Measurements from ENCODE around the gene SLC6A2. TPM values are rescaled to one million over a fixed set of nuclear protein-coding genes. Genes with fewer than 3 reads are reported as not detected.
"Not testable (repeated sequence)": the region's sequence is repeated elsewhere in the genome, so short reads cannot be mapped to it uniquely, and the experiment has no call there.

Gene SLC6A2
- not detected for total RNA-seq

GRCh38 chr16:55655897-55656681 lies at the start of gene SLC6A2:
SLC6A2 (plus strand) TSS chr16:55655988; CDS start chr16:55656695, 707 bp downstream.
- TF ChIP-seq POLR2A (IDR thresholded peaks at IDR 0.05) (no peak), CTCF (IDR thresholded peaks at IDR 0.05) (no peak)
- intact Hi-C loops (cut with DNase I) = no loop called here
- 0 to 2% methylated on average over 23 to 37 of the region's 71 CpGs for WGBS, 2 donors
- Histone ChIP-seq H3K4me1 (peaks cover 3 to 12% of the 10 kb centered on the region in 2 donors), H3K36me3 (no peaks in the 10 kb centered on the region), H3K27ac (no peak within 1 kb of the TSS), H3K4me3 (replicated peaks in 1 of 3) (no peak within 1 kb of the TSS), H3K27me3 (peaks cover 10% of the 10 kb centered on the region), H3K9me3 (no peaks in the 10 kb centered on the region)
- peak in 1 of 2 donors; percentile 7 for DNase-seq

GRCh38 chr16:55613613-55614335 lies 42.0 kb upstream of the SLC6A2 start:
- TF ChIP-seq CTCF (IDR thresholded peaks at IDR 0.05) (no peak), POLR2A (IDR thresholded peaks at IDR 0.05) (no peak)
- H3K4me3 ChIP-seq (replicated peaks in 1 of 3) = no peak overlapping the region
- no peaks in the 10 kb centered on the region for H3K36me3 ChIP-seq
- no peak overlapping the region for H3K27ac ChIP-seq
- no peak for DNase-seq
- H3K9me3 ChIP-seq = no peaks in the 10 kb centered on the region
- intact Hi-C loops (cut with DNase I) = no loop called here
- WGBS, 2 donors = 73 to 79% methylated on average over 6 of the region's 6 CpGs
- no peaks in the 10 kb centered on the region for H3K4me1 ChIP-seq
- no peaks in the 10 kb centered on the region for H3K27me3 ChIP-seq

- Histone ChIP-seq H3K36me3 (no peaks in the 10 kb centered on the region), H3K27ac (no peak overlapping the region), H3K9me3 (no peaks in the 10 kb centered on the region), H3K27me3 (no peaks in the 10 kb centered on the region), H3K4me3 (replicated peaks in 1 of 3) (no peak overlapping the region), H3K4me1 (no peaks in the 10 kb centered on the region)
- 85 to 89% methylated on average over 3 of the region's 3 CpGs for WGBS, 2 donors
- TF ChIP-seq POLR2A (IDR thresholded peaks at IDR 0.05) (no peak), CTCF (IDR thresholded peaks at IDR 0.05) (no peak)
- DNase-seq = no peak
- intact Hi-C loops (cut with DNase I) = no loop called here
These were observed 40.7 kb upstream of the SLC6A2 start for GRCh38 chr16:55615071-55615470.

GRCh38 chr16:55615670-55616069 lies 40.1 kb upstream of the SLC6A2 start:
- H3K27ac ChIP-seq; H3K36me3 ChIP-seq; H3K27me3 ChIP-seq; H3K4me1 ChIP-seq; DNase-seq; intact Hi-C loops (cut with DNase I); H3K9me3 ChIP-seq; H3K4me3 ChIP-seq (replicated peaks in 1 of 3): not testable (repeated sequence)
- WGBS, 2 donors = 90 to 100% methylated on average over 3 to 11 of the region's 11 CpGs

GRCh38 chr16:55621771-55622170 lies 34.0 kb upstream of the SLC6A2 start:
- intact Hi-C loops (cut with DNase I) = no loop called here
- Histone ChIP-seq H3K4me1 (no peaks in the 10 kb centered on the region), H3K27me3 (no peaks in the 10 kb centered on the region)

More at GRCh38 chr16:55621771-55622170, 34.0 kb upstream of the SLC6A2 start:
- no peak for DNase-seq
- Histone ChIP-seq H3K36me3 (no peaks in the 10 kb centered on the region), H3K9me3 (no peaks in the 10 kb centered on the region), H3K4me3 (replicated peaks in 1 of 3) (no peak overlapping the region), H3K27ac (no peak overlapping the region)
- TF ChIP-seq POLR2A (IDR thresholded peaks at IDR 0.05) = no peak
- no peak for TF ChIP-seq CTCF (IDR thresholded peaks at IDR 0.05)

All from thyroid gland (tissue), 4 donors.